ENCODE data around the gene BNC1. TPM values are rescaled to one million over a fixed set of nuclear protein-coding genes. Genes with fewer than 3 reads are reported as not detected.

BNC1 gene, protein sequence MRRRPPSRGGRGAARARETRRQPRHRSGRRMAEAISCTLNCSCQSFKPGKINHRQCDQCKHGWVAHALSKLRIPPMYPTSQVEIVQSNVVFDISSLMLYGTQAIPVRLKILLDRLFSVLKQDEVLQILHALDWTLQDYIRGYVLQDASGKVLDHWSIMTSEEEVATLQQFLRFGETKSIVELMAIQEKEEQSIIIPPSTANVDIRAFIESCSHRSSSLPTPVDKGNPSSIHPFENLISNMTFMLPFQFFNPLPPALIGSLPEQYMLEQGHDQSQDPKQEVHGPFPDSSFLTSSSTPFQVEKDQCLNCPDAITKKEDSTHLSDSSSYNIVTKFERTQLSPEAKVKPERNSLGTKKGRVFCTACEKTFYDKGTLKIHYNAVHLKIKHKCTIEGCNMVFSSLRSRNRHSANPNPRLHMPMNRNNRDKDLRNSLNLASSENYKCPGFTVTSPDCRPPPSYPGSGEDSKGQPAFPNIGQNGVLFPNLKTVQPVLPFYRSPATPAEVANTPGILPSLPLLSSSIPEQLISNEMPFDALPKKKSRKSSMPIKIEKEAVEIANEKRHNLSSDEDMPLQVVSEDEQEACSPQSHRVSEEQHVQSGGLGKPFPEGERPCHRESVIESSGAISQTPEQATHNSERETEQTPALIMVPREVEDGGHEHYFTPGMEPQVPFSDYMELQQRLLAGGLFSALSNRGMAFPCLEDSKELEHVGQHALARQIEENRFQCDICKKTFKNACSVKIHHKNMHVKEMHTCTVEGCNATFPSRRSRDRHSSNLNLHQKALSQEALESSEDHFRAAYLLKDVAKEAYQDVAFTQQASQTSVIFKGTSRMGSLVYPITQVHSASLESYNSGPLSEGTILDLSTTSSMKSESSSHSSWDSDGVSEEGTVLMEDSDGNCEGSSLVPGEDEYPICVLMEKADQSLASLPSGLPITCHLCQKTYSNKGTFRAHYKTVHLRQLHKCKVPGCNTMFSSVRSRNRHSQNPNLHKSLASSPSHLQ
- total RNA-seq: 0.16 TPM
- long read RNA-seq: 0 reads

DNA sequence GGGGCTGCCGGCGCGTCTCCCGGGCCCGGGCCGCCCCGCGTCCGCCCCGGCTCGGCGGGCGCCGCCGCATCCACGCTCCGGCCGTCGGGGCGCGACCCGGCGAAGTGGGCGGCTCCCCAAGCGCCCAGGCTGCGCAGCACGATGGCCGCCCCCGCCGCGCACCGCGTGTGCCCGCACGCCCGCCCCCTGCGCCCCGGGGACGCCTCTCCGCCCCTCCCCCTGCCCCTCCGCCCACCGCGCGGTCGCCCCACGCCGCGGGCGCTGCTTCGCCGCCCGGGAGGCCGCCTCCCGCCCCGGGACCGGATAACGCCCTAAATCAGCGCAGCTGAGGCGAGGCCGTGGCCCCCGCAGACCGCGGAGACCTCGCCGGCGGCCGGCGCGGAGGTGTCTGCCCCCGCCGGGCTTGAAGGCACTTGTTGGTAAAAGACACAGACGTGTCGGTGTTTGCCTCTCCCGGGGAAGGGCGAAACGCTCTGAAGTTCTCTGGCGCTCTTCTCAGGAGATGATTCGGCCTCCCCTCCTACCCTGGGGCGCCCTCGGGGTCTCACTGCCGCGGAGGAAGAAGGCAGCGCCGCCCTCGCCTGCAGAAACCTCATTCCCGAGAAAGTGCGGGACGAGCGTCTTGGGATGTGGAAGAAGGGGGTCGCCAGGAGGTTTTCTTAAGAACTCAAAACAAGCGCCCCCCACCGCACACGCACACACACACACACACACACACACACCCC lies at the start of gene BNC1:
TSS of gene BNC1 (minus strand) at position 106 of the 725 bp plus-strand sequence. CDS start at position 70, 36 bp downstream.
- ATAC-seq (ENCODE audit: poor library complexity) (no peak), DNase-seq (no peak)
- intact Hi-C loops (cut with DNase I): no loop called here

DNA sequence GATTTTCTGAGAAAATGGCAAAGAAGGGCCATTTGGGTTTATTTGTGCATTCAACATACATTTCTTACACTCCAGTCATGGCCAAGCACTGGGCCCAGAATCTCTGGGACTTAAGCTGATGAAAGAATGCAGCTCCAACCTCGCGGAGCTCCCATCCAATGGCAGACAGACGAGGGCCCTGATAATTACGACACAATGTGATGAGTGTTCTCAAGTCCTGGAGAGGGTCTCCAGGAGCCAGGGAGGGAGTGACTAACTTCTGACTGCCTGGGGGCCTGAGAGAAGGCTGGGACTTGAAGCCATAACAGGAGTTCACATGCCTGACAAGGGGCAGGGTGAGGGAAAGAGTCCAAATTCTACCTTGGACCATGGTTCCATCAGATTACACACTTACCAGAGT lies 42.6 kb upstream of the BNC1 start:
- intact Hi-C loops (cut with DNase I): no loop called here
- DNase-seq: no peak
- no peak for ATAC-seq (ENCODE audit: poor library complexity)

DNA sequence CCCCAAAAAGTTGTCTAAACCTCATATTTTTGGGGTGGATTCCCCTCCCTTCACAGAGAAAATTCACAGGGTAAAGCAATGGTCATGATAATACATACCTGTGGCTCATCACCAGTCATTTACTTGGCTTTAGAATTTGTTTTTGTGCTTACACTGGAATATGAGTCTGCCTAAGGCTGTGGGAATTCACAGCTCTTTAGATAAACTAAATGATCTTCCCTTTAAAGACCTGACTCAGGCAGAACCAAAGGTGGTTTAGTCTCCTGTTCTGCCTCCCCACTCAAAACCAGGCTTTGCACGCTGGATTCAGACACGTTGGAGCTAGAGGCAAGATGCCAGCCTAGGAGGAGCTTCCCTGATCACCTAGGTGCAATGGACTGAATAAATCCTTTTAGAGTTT lies 40.3 kb upstream of the BNC1 start:
- no peak for DNase-seq
- no peak for ATAC-seq (ENCODE audit: poor library complexity)
- intact Hi-C loops (cut with DNase I): no loop called here

DNA sequence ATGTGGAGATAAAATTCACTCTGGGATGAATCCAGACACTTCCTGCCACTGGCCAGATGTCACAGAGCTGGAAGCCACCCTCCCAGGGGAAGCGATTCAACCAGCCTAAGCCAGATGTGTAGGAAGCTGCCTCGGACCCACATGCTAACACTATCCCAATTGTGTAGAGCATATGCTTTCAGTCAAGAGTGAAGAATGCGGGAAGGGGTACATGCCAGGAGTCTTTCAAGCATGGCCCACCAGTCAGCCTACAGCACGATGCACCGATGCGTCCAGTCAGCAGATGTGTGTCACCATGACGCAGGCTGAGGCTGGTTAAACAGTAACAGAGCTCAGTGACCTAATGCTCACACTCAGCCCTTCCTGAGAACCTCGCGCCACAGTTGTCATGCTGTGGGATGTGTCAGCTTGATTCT lies 38.8 kb upstream of the BNC1 start:
- intact Hi-C loops (cut with DNase I): no loop called here
- ATAC-seq (ENCODE audit: poor library complexity) (peak; percentile 22), DNase-seq (no peak)

DNA sequence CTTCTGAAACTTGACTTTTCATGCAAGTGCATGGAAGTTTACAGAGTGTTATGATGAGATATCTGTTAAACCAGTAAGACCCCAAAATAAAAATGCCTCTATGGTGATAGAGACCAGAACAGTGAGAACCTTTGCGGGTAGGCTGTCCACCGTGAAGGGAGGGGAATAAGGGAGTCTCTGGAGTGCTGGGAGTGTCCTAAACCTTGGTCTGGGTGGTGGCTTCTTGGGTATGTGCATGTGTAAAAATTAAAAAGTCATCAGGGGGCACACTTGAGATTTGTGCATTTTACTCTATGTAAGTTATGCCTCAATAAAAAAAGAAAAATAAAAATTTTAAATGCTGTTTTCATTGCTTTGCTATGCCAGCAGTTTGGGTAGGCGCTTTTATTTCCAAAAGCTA lies 38.2 kb upstream of the BNC1 start:
- intact Hi-C loops (cut with DNase I): no loop called here
- DNase-seq: no peak
- no peak for ATAC-seq (ENCODE audit: poor library complexity)

DNA sequence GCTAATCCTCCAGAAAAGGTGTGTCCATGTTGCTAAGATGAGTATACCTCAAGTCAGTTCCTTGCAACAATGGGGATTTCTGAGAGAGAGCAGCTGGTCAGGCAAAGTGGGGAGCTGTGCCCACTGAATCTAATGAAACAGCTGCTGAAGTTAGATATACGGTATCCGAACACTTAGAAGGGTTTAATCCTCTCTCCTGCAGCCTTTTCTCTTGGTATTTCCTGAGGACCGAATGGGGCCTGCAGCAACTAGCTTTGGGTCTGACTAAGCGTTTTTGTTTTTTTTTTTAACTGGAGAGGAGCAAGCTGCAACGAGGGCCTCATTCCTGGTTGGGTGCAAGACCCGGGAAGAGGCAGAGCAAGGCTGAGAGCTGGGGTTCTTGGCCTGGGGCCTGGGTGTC lies 37.6 kb upstream of the BNC1 start:
- DNase-seq (no peak), ATAC-seq (ENCODE audit: poor library complexity) (no peak)
- intact Hi-C loops (cut with DNase I): no loop called here

DNA sequence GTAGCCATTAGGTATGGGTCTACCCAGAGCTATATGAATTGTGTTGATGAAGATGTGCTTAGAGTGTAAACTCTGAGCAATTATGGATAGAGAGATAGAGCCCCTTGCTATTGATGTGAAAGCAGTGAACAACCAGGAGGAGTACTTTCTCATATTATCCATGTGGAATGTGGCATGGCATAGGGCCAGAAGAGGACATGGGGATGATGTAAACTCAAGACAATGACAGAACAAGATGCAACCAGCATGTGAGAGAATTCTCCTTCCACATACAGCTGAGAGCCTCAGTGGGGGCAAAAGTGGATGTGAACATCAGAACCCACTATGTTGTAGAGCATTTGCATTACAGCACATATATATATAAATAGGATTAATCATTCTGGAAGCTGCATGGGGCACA lies 36.4 kb upstream of the BNC1 start:
- intact Hi-C loops (cut with DNase I): no loop called here
- DNase-seq (no peak), ATAC-seq (ENCODE audit: poor library complexity) (no peak)

DNA sequence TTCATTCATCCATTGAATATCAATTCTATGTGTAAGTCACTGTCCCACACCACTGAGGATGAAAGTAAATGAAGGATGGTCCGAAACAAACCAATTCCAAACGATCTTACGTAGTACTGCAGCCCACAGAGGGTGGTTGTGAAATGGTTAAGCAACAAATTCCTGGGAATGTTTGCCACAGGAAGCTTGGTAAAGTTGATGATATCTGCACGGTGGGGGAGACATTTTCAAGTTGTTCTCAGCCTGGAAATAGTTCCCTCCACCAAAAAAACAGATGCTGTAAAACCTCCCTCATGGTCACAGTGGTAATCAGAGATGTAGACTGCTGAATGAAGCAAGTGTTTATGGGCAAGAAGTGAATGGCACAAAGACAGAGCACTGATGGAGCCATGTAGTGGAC lies 35.9 kb upstream of the BNC1 start:
- intact Hi-C loops (cut with DNase I): no loop called here
- no peak for ATAC-seq (ENCODE audit: poor library complexity)
- no peak for DNase-seq

DNA sequence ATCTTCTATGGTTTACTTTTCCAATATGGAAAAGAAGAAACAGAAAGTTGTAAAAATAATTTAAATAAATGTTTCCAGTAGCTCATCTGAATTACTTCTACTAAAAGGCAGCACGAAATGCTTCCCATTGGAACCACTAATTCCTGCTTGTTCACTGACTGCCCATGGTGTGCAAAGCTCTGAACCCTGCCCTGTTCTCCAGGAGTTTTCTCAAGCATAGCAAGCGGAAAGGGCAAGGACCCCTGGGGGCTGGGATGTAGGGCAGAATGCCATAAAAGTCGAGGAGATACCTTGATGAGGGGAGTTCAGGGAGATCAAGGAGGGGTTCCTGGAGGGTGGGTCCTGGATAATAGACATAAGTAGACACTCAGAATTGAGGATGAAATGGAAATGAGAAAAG lies 35.3 kb upstream of the BNC1 start:
- no peak for DNase-seq
- no peak for ATAC-seq (ENCODE audit: poor library complexity)
- intact Hi-C loops (cut with DNase I): no loop called here

DNA sequence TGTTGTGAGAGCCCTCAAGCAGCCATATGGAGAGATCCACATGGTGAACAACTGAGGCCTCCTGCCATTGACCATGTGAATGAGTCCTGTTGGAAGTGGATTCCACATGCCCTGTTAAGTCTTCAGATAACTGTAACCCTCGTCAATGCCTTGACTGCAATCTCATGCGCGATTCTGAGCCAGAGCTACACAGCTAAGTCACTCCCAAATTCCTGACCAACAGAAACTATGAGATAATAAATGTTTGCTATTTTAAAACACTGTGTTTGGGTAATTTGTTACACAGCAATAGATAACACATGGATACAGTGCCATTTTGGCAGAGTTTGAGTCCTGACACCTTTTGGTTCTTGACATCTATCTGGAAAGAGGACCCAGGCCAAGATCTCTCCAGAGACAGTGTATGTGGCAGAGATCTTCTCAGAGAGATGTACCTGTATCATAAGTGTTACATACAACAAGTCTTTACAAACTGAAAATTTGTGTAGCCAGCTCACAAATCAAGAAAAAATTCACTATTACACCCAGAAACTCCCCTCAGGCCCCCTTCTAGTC lies 34.5 kb upstream of the BNC1 start:
- intact Hi-C loops (cut with DNase I): no loop called here
- DNase-seq (no peak), ATAC-seq (ENCODE audit: poor library complexity) (no peak)

DNA sequence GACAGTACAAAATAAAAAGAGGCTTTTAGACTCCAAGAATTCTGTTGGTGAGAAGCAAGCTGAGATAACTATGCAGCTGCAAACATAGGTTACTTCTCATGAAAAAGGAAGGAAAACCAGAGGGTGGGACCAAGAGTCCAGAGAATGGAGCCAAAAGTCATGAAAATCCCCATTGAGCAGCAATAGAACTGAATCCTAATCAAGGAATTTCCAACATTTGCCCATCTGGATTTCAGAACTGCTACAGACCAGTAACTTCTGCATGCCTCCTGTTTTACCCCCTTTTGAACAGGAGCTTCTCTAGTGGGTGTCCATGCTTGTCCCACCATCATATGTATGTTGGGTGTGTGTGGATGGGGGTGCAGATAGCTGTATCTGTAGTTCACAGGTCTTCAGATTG lies 33.6 kb upstream of the BNC1 start:
- DNase-seq (no peak), ATAC-seq (ENCODE audit: poor library complexity) (no peak)
- intact Hi-C loops (cut with DNase I): no loop called here

DNA sequence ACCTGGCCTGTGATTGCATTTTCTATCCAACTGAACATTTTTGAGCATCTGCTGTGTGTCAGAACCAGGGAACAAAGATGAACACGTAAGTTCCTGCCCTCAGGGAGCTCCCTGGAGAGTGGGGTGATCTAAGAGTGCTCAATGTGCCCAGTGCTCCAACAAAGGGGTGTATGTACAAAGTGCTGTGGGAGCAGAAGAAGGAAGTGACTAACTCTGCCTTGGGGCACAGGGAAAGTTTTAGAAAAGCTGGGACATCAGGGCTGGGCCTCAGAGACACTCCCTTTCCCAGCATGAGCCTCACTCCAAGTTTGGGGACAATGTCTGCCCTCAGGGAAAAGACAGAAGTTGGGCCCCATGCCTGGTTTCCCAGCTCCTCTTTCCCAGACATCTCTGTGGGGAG lies 27.6 kb upstream of the BNC1 start:
- ATAC-seq (ENCODE audit: poor library complexity) (no peak), DNase-seq (no peak)
- intact Hi-C loops (cut with DNase I): no loop called here

DNA sequence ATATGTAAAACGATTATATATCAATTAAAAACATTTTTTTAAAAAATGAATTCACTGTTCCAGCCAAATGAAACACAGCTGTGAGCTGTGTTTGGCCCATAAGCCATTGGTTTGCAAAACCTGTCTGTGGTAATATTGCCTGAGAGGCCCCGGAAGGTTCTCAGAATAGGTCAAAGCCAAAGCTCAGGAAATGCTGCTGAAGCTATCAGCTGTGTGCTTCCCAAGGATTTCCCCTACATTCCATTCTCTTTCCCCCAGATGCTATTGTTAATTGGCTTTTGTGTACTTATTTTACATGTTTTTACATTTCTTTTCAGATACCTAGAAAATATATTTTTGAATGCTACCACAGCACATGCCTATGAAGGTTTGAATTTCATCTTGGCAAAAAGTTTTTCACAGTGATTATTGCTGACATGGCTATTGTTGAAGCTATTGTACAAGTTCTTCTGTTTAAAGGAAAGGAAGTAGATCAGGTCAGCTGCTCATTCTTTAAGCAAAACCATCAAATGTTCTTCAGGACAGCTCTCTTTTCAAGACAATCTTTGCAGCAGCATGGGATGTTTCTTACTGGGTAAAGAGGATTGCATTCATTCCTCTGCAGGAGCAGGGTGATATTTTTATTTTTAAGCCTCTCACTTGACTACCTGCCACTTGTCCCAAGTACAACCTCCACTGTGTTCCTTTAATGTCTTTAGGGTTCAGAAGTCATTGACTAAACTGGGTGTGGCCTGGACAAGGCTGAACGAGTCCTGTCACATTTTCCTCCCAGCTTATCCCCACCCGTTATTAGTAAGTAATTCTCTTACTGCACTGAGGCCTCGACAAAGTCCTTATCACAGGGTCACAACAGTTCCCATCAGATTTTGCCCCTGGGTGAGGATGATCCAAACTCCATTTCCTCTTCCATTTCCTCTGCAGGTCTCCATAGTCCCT lies 26.3 kb upstream of the BNC1 start:
- intact Hi-C loops (cut with DNase I): no loop called here
- no peak for DNase-seq
- no peak for ATAC-seq (ENCODE audit: poor library complexity)

DNA sequence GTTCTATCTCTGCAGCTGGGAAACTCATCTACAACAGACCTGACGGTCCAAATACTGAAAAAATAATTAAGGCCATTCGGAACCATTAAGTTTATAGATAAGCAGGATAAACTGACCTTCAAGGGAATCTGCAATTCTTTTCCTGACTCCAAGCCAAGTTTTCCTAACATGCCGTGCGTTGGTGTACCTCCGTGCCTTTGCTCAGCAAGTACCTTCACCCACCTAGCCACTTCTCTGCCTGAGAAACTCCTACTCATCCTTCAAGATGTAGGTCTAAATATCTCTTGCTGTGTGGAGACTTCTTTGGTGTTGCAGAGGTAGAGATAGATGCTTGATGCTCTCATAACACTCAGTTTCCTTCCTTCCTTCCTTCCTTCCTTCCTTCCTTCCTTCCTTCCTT lies 24.2 kb upstream of the BNC1 start:
- DNase-seq: no peak
- no peak for ATAC-seq (ENCODE audit: poor library complexity)
- intact Hi-C loops (cut with DNase I): no loop called here

DNA sequence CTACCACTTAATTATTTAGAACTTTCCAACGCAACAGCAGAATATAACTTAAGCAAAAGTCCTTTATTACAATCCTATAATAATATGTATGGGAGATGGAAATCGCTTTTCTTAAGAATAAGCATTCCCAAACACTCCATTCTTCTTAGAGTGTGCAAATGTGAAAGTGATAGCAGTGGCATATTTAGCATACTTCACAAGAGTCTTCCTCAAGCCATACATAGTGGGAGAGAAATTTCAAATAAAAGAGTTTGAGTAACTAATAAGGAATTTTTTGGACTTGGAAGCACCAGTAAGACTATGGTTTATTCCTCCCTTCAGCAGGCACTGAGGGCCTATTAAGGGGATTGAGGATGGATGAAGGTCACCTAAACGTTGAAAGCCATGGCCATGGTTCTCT lies 22.1 kb upstream of the BNC1 start:
- no peak for ATAC-seq (ENCODE audit: poor library complexity)
- DNase-seq: no peak
- intact Hi-C loops (cut with DNase I): no loop called here

DNA sequence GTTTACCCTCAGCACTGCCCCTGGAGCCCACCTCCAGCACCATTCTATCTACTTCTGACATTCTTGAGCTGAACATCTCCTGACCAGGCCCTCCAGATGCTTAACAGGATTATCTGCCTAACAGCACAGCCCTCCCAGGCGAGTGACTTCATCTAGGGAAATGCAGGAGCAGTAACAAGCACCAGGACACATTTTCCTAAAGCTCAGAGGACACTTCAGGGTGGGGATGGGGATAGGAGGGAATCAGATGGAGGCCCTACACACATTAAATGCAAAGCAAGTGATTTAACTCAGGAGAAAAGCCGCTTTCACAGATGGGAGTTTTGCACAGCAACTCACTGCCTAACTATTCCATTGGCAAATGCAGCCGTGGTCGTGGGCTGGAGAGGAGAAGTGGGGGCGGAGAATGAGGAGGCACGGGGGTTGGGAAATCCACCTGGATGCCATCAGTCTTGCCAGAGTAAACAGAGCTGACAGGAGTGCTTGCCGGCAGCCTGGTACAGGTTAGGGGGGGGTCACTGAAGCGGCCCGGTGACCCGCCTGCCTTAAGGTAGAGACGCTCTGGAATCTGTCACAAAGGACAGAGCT lies 21.3 kb upstream of the BNC1 start:
- DNase-seq: no peak
- intact Hi-C loops (cut with DNase I): no loop called here
- ATAC-seq (ENCODE audit: poor library complexity): no peak

DNA sequence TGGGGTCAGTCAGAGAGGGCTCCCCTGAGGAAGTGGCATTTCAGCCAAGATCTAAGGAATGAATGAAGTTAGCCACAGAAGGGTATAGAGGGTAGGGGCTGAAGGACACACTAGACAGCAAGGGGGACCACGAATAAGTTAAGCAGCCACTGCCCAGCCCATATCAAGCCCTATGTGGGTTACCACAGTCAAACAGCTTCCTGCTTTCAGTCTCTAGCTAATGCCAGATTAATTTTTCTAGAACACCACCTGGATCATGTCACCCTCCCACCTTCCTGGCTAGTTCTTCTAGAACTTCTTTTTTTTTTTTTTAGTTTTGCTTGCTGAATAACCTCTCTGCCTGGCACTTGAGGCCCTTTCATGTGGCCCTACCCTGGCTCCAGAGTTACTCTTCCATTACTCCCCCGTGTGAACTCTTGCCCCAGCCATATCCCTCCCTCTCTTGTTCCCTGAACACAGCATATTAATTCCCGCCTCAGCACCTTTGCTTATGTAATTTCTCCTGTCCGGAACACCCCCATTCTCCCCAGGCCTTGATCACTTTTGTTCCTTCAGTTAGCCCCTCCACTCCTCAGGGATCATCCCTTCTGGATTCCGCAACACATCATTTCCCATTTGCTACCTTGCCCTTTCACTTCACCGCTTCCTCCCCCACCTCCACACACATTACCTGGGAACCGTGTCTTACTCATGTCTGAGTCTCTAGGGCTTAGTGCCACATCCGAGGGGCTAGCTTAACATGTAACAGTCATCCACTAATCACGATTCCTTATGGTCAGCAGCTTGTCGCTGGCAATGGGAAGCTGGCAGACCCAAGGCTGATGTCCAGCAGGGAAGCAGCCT lies 20.6 kb upstream of the BNC1 start:
- intact Hi-C loops (cut with DNase I): no loop called here

More for the DNA sequence above, 20.6 kb upstream of the BNC1 start:
- ATAC-seq (ENCODE audit: poor library complexity): no peak
- no peak for DNase-seq
